Measurements from ENCODE around the gene PHC2. TPM values are rescaled to one million over a fixed set of nuclear protein-coding genes. Genes with fewer than 3 reads are reported as not detected.

PHC2 gene
- total and polyA plus RNA-seq, 2 donors from 2014 or later: 118 to 149 TPM

DNA sequence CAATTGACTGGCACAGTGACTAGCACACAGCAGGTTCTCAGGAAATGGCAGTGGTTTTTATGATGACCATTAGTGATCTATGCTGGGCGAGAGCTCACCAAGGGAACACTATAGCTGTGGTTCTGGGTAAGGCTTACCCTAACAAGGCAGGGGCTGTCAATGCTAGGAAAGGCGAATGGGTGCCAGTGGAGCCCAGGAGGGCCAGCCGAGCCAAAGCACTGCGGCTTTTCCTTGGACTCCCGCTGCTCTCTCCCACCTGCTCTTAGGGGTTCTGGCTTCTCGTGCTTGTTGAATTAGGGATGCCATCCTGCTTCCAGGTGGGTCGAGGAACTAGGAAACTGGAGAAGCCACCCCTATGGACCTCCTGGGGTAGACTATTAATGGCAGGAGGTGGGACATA is 100.0 kb downstream of the PHC2 start:
- intact Hi-C loops (cut with DNase I): no loop called here

DNA sequence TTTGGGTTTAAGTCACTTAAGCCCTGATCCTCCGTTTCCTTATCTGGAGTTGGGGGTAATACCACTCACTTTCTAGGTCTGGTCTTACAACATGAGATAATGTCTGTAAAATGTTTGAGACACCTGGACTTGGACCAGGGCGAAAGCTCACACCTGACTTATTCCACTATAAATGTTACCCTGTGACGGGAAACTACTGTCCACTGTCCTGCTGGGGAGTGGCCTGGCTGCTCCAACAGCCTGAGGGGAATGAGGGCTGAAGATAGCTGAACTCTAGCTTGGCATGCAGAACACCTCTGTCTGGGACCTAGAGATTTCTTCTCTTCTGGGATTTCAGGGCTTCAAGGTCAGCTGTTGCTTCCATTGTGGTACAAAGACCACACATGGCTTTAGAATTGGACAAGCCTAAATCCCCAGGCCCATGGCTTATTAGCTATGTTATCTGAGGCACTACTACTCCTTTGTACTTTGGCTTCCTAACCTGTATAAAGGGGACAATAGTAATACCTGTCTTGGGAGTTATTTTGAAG is 100.5 kb downstream of the PHC2 start:
- Histone ChIP-seq H3K4me1 (ENCODE audit: control insufficient read depth in 2 of 3, insufficient read depth in 2 of 3, low read depth in 1 of 3, low read length in 3 of 3) (peaks cover 0 to 39% (median 38%) of the 10 kb centered on the region in 3 donors), H3K27me3 (ENCODE audit: control insufficient read depth, insufficient read depth, low read length) (no peaks in the 10 kb centered on the region), H3K9ac (ENCODE audit: low read length in 3 of 3) (no peak overlapping the region), H3K4me3 (ENCODE audit: low read length in 3 of 3) (no peak overlapping the region), H3K36me3 (ENCODE audit: control insufficient read depth in 2 of 3, insufficient read depth in 3 of 3, low read length in 3 of 3) (peaks cover 32 to 78% (median 66%) of the 10 kb centered on the region in 3 donors), H3K9me3 (ENCODE audit: control insufficient read depth in 2 of 3, insufficient read depth in 1 of 3, low read length in 3 of 3) (no peaks in the 10 kb centered on the region), H3K27ac (ENCODE audit: low read depth in 2 of 2, low read length in 2 of 2) (no peak overlapping the region)
- TF ChIP-seq, protein P1, sequence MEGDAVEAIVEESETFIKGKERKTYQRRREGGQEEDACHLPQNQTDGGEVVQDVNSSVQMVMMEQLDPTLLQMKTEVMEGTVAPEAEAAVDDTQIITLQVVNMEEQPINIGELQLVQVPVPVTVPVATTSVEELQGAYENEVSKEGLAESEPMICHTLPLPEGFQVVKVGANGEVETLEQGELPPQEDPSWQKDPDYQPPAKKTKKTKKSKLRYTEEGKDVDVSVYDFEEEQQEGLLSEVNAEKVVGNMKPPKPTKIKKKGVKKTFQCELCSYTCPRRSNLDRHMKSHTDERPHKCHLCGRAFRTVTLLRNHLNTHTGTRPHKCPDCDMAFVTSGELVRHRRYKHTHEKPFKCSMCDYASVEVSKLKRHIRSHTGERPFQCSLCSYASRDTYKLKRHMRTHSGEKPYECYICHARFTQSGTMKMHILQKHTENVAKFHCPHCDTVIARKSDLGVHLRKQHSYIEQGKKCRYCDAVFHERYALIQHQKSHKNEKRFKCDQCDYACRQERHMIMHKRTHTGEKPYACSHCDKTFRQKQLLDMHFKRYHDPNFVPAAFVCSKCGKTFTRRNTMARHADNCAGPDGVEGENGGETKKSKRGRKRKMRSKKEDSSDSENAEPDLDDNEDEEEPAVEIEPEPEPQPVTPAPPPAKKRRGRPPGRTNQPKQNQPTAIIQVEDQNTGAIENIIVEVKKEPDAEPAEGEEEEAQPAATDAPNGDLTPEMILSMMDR (IDR thresholded peaks at IDR 0.05; ENCODE audit: borderline replicate concordance, extremely low read depth, insufficient read depth): no peak
- no peak for FAIRE-seq
- intact Hi-C loops (cut with DNase I): no loop called here
- DNase-seq: no peak

More for the DNA sequence above, 100.0 kb downstream of the PHC2 start:
- TF ChIP-seq, protein P1 (IDR thresholded peaks at IDR 0.05; ENCODE audit: borderline replicate concordance, extremely low read depth, insufficient read depth): no peak
- Histone ChIP-seq H3K27me3 (ENCODE audit: control insufficient read depth, insufficient read depth, low read length) (no peaks in the 10 kb centered on the region), H3K9me3 (ENCODE audit: control insufficient read depth in 2 of 3, insufficient read depth in 1 of 3, low read length in 3 of 3) (no peaks in the 10 kb centered on the region), H3K36me3 (ENCODE audit: control insufficient read depth in 2 of 3, insufficient read depth in 3 of 3, low read length in 3 of 3) (peaks cover 29 to 73% (median 61%) of the 10 kb centered on the region in 3 donors), H3K27ac (ENCODE audit: low read depth in 2 of 2, low read length in 2 of 2) (no peak overlapping the region), H3K4me1 (ENCODE audit: control insufficient read depth in 2 of 3, insufficient read depth in 2 of 3, low read depth in 1 of 3, low read length in 3 of 3) (peaks cover 0 to 39% (median 38%) of the 10 kb centered on the region in 3 donors), H3K9ac (ENCODE audit: low read length in 3 of 3) (no peak overlapping the region), H3K4me3 (ENCODE audit: low read length in 3 of 3) (no peak overlapping the region)
- FAIRE-seq (no peak), DNase-seq (no peak)

DNA sequence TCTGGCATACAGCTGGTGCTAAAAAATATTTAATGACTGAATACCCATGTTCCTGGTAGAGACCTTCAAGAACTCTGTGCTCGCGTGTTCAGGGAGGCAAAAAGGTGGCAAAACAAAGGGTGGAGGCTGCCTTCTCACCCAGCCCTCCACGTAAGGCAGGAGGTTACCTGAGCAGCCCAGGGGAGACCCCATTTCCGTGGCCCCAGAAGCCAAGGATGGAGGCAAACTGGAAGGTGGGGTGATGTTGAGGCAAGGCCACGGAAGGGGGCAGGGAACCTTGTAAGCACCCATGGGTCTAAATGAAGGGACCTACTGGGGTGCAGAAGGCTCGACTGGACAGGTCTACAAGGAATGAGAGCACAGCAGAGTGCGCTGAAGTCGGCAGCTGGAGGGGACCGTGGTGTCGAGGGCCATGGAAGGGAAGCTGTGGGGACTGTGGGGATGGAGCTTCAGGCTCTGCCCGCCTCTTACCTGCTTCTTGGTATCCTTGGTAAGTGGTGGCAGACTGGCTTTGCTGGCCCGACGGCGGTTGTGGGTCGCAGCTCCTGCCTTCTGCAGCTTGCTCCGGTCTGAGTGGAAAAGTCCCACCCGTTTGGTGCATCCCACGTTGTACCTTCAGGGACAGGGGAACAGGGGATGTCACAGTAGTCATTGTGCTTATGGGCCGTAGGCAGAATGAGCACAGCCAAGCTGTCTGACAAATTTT is 101.1 kb downstream of the PHC2 start:
- no peak for FAIRE-seq
- Histone ChIP-seq H3K9ac (ENCODE audit: low read length in 3 of 3) (no peak overlapping the region), H3K4me3 (ENCODE audit: low read length in 3 of 3) (no peak overlapping the region), H3K27me3 (ENCODE audit: control insufficient read depth, insufficient read depth, low read length) (no peaks in the 10 kb centered on the region), H3K36me3 (ENCODE audit: control insufficient read depth in 2 of 3, insufficient read depth in 3 of 3, low read length in 3 of 3) (peaks cover 35 to 82% (median 68%) of the 10 kb centered on the region in 3 donors), H3K27ac (ENCODE audit: low read depth in 2 of 2, low read length in 2 of 2) (no peak overlapping the region), H3K4me1 (ENCODE audit: control insufficient read depth in 2 of 3, insufficient read depth in 2 of 3, low read depth in 1 of 3, low read length in 3 of 3) (peaks cover 0 to 35% (median 33%) of the 10 kb centered on the region in 3 donors), H3K9me3 (ENCODE audit: control insufficient read depth in 2 of 3, insufficient read depth in 1 of 3, low read length in 3 of 3) (no peaks in the 10 kb centered on the region)
- intact Hi-C loops (cut with DNase I): no loop called here
- TF ChIP-seq, protein P1 (IDR thresholded peaks at IDR 0.05; ENCODE audit: borderline replicate concordance, extremely low read depth, insufficient read depth): no peak
- DNase-seq: peak in 1 of 5 donors; percentile 59

Data from kidney (tissue), 14 donors.